Measurements from ENCODE around the gene SNAPC1. TPM values are rescaled to one million over a fixed set of nuclear protein-coding genes. Genes with fewer than 3 reads are reported as not detected.

The SNAPC1 gene, protein sequence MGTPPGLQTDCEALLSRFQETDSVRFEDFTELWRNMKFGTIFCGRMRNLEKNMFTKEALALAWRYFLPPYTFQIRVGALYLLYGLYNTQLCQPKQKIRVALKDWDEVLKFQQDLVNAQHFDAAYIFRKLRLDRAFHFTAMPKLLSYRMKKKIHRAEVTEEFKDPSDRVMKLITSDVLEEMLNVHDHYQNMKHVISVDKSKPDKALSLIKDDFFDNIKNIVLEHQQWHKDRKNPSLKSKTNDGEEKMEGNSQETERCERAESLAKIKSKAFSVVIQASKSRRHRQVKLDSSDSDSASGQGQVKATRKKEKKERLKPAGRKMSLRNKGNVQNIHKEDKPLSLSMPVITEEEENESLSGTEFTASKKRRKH
- total RNA-seq, result 8.3 and 11.5 TPM in 2 replicates

DNA sequence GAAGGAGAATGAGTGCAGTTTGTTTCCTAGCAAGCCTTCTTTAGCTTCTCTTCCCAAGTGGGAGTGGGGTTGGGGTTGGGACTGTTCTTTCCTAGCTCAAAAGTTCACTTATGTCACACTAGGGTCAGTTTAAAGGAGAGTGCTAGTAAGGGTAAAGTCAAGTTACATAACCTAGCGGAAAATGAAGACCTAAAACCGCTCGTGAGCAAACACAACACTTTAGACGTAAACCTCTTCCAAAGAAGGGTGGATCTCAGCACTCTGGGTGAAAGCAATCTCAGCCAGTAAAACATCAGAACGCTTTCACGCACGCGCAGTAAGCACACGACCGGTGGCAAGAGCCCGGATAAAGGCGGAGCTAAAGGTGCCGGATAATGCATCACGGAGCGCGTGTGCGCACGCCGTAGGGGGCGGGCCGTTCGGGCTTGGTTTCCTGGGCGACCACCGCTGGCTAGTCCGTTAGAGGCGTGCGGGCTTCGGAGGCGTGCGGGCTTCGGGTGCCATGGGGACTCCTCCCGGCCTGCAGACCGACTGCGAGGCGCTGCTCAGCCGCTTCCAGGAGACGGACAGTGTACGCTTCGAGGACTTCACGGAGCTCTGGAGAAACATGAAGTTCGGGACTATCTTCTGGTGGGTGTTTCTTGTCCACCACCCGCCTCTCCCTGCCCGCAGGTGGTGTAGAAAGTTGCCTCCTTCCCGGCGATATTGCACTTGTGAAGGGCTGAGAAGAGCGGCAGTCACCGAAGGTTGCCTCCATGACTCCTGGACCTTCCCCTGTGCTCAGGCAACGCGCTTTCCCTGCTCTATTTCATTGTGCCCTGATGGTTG lies at the start of gene SNAPC1:
Gene SNAPC1 (plus strand): TSS at position 462 of the 828 bp plus-strand sequence. CDS start 41 bp downstream, at position 503.

DNA sequence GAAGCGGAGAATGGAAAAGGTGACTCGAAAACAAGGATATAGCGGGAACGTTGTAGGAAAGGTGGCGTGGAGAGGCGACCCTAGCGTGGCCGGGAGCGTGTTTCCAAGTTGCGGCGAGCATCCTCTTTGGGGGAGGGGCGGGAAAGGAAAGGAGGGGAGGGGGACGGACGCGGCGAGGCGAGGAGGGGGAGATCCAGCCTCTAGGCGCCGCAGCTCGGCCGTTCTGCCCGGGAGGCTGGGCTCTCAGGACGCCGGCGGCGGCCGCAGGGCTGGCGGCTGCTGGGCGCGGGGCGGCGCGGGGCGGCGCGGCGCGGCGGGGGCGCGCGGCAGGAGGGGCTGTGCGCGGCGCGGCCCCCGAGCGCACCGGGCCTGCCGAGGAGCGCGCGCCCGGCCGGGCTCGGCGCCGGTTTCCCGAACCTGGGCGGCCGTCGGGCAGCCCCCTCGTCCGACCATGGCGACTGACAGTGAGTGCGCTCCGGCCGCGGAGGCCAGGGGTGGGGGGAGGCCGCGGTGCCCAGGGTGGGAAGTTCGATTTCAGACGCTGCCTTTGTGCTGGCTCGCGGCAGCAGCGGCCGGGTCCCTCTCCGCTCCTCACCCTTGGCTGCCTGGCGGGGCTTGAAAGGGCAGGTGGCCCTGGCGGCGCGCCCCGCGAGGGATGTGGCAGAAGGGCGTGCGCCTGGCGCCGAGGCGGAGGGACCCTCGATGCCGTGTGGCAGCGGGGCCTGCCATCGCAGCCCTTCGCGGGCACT lies 50.3 kb downstream of the SNAPC1 start, which contains the start of gene SYT16:
Gene SYT16 (plus strand): TSS at position 357 of the 749 bp plus-strand sequence.

Other genes starting within 250 kb of the SNAPC1 start
- 221 and 301 TPM in 2 replicates for gene HIF1A, start 66.9 kb upstream of the SNAPC1 start, total RNA-seq
- gene SYT16, start 50.3 kb downstream of the SNAPC1 start, total RNA-seq, result 1.2 and 2.3 TPM in 2 replicates